HepG2 (cell line): ENCODE results near the gene PCYT2. TPM values are rescaled to one million over a fixed set of nuclear protein-coding genes. Genes with fewer than 3 reads are reported as not detected.

Source experiments
- E2F5 ChIP-seq: sonication (generic); formaldehyde crosslinking; conservative IDR thresholded peaks from 2 replicates; pipeline ENCODE4 v1.4.0; 2020; ENCODE audit warnings: missing genetic modification reagents
- SMARCC2 ChIP-seq: fragments of 450-650 bp; IDR thresholded peaks from 2 replicates; pipeline ENCODE4 v1.6.1; 2017; ENCODE audit warnings: antibody characterized with exemption, mild to moderate bottlenecking
- ZNF10 ChIP-seq: sonication (generic); formaldehyde crosslinking; IDR thresholded peaks from 2 replicates; pipeline ENCODE4 v1.4.0; 2020; ENCODE audit warnings: mild to moderate bottlenecking, low read depth, missing genetic modification reagents, borderline replicate concordance
- ZNF343 ChIP-seq: sonication (generic); formaldehyde crosslinking; IDR thresholded peaks from 2 replicates; pipeline ENCODE4 v1.4.0; 2020; ENCODE audit warnings: mild to moderate bottlenecking, missing genetic modification reagents
- ZNF432 ChIP-seq: sonication (generic); formaldehyde crosslinking; IDR thresholded peaks from 2 replicates; pipeline ENCODE4 v1.5.0; 2020; ENCODE audit warnings: missing genetic modification reagents, mild to moderate bottlenecking, borderline replicate concordance
- ZNF530 ChIP-seq: sonication (generic); formaldehyde crosslinking; IDR thresholded peaks from 2 replicates; pipeline ENCODE4 v1.5.0; 2020; ENCODE audit warnings: low read depth, mild to moderate bottlenecking, missing genetic modification reagents
- polyA plus RNA-seq, 8 experiments: library from polyadenylated mRNA; depleted of rRNA in 3 of 8; stranded (reverse) in 7 of 8; unstranded in 1 of 8; fragments of >200 nt; fragmentation: Illumina TruSeq in 4 of 8; extraction: Trizol in 4 of 8; gene quantifications; 2 replicates each; pipeline versions ENCODE4 v1.2.1 to v1.2.3, GENCODE V29; 2011 to 2016; ENCODE audit warnings: low read depth in 4 of 8, missing spikeins in 1 of 8, mixed read lengths in 1 of 8; ENCODE audit not compliant: insufficient read depth in 1 of 8
- total RNA-seq, 5 experiments: library from RNA; depleted of rRNA; stranded (reverse); fragments of >200 nt; fragmentation: Illumina TruSeq; extraction: Trizol; gene quantifications; 2 replicates each; pipeline ENCODE4 v1.2.3, GENCODE V29; 2016; ENCODE audit warnings: low read depth in 1 of 5
- TF ChIP-seq, protein P1 (sequence below): sonication (generic); formaldehyde crosslinking; IDR thresholded peaks from 2 replicates; pipeline ENCODE4 v1.4.0; 2020; ENCODE audit warnings: missing genetic modification reagents
- TF ChIP-seq, protein P2 (sequence below): sonication (generic); formaldehyde crosslinking; IDR thresholded peaks from 2 replicates; pipeline ENCODE4 v1.4.0; 2020; ENCODE audit warnings: missing genetic modification reagents
- TF ChIP-seq, protein P3 (sequence below): sonication (generic); formaldehyde crosslinking; IDR thresholded peaks from 2 replicates; pipeline ENCODE4 v1.5.1; 2020; ENCODE audit warnings: mild to moderate bottlenecking, missing genetic modification reagents

The PCYT2 gene
- total and polyA plus RNA-seq, 2 of the 13 experiments (the other 11 are each of a cell fraction or from before 2014, with no cell fraction given), result 147 to 297 TPM

DNA sequence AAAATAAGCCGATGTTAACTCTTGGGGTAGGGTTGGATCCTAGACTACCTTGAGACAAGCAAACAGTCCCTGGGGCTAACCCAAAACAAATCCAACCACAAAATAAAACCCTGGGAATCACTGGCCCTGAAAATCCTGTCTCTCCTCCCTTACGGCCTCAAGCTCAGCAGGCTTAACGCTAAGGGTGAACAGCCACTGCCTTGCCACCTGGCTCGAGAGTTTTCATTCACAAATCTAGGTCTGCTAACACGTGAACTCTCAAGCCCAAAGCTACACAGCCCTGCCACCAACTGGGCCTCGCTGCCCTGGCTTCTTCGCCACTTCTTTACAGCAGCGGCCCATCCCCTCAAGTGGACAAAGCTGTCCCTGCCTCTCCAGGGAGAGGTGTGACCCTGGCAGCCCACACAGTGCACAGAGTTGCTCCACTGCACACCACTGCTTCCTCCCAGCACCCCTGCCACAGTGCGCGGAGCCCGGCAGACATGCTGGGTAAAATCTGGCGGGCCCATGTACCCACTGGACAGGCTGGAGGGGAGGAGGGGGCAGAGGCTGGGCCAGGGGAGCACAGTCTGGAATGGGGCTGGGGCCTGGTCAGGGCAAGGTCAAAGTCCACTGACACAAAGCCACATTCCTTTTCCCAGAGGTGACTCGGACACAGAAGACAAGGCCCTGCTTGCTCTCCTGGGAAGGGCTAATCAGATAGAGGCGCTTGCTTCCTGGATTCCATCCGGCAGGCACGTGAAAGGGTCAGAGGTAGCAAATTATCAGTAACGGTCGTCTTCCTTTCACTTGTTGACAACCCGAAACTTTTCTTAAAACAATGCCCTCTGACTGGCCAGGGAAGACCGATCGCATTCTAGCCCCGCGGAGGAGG lies 996 bp downstream of the PCYT2 start (continued):
- TF ChIP-seq, protein P1, sequence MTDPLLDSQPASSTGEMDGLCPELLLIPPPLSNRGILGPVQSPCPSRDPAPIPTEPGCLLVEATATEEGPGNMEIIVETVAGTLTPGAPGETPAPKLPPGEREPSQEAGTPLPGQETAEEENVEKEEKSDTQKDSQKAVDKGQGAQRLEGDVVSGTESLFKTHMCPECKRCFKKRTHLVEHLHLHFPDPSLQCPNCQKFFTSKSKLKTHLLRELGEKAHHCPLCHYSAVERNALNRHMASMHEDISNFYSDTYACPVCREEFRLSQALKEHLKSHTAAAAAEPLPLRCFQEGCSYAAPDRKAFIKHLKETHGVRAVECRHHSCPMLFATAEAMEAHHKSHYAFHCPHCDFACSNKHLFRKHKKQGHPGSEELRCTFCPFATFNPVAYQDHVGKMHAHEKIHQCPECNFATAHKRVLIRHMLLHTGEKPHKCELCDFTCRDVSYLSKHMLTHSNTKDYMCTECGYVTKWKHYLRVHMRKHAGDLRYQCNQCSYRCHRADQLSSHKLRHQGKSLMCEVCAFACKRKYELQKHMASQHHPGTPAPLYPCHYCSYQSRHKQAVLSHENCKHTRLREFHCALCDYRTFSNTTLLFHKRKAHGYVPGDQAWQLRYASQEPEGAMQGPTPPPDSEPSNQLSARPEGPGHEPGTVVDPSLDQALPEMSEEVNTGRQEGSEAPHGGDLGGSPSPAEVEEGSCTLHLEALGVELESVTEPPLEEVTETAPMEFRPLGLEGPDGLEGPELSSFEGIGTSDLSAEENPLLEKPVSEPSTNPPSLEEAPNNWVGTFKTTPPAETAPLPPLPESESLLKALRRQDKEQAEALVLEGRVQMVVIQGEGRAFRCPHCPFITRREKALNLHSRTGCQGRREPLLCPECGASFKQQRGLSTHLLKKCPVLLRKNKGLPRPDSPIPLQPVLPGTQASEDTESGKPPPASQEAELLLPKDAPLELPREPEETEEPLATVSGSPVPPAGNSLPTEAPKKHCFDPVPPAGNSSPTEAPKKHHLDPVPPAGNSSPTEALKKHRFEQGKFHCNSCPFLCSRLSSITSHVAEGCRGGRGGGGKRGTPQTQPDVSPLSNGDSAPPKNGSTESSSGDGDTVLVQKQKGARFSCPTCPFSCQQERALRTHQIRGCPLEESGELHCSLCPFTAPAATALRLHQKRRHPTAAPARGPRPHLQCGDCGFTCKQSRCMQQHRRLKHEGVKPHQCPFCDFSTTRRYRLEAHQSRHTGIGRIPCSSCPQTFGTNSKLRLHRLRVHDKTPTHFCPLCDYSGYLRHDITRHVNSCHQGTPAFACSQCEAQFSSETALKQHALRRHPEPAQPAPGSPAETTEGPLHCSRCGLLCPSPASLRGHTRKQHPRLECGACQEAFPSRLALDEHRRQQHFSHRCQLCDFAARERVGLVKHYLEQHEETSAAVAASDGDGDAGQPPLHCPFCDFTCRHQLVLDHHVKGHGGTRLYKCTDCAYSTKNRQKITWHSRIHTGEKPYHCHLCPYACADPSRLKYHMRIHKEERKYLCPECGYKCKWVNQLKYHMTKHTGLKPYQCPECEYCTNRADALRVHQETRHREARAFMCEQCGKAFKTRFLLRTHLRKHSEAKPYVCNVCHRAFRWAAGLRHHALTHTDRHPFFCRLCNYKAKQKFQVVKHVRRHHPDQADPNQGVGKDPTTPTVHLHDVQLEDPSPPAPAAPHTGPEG, result peak; percentile 82
- TF ChIP-seq SMARCC2 (no peak), ZNF530 (CRISPR knock-in tag) (no peak), E2F5 (0 out of 2 replicates have a peak, but pooled peaks have one; percentile 21), ZNF432 (CRISPR knock-in tag) (no peak), ZNF10 (no peak), ZNF343 (CRISPR knock-in tag) (peak; percentile 67; the same call in 1 of the 2 replicates)
- TF ChIP-seq, protein P2, sequence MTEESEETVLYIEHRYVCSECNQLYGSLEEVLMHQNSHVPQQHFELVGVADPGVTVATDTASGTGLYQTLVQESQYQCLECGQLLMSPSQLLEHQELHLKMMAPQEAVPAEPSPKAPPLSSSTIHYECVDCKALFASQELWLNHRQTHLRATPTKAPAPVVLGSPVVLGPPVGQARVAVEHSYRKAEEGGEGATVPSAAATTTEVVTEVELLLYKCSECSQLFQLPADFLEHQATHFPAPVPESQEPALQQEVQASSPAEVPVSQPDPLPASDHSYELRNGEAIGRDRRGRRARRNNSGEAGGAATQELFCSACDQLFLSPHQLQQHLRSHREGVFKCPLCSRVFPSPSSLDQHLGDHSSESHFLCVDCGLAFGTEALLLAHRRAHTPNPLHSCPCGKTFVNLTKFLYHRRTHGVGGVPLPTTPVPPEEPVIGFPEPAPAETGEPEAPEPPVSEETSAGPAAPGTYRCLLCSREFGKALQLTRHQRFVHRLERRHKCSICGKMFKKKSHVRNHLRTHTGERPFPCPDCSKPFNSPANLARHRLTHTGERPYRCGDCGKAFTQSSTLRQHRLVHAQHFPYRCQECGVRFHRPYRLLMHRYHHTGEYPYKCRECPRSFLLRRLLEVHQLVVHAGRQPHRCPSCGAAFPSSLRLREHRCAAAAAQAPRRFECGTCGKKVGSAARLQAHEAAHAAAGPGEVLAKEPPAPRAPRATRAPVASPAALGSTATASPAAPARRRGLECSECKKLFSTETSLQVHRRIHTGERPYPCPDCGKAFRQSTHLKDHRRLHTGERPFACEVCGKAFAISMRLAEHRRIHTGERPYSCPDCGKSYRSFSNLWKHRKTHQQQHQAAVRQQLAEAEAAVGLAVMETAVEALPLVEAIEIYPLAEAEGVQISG (CRISPR knock-in tag), result peak; percentile 87
- TF ChIP-seq, protein P3, sequence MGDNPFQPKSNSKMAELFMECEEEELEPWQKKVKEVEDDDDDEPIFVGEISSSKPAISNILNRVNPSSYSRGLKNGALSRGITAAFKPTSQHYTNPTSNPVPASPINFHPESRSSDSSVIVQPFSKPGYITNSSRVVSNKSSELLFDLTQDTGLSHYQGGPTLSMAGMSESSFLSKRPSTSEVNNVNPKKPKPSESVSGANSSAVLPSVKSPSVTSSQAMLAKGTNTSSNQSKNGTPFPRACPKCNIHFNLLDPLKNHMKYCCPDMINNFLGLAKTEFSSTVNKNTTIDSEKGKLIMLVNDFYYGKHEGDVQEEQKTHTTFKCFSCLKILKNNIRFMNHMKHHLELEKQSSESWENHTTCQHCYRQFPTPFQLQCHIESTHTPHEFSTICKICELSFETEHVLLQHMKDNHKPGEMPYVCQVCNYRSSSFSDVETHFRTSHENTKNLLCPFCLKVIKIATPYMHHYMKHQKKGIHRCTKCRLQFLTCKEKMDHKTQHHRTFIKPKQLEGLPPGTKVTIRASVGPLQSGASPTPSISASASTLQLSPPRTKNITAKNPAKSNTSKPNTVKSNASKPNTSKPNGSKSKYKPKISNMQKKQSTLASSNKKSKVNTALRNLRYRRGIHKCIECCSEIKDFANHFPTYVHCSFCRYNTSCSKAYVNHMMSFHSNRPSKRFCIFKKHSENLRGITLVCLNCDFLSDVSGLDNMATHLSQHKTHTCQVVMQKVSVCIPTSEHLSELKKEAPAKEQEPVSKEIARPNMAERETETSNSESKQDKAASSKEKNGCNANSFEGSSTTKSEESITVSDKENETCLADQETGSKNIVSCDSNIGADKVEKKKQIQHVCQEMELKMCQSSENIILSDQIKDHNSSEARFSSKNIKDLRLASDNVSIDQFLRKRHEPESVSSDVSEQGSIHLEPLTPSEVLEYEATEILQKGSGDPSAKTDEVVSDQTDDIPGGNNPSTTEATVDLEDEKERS (CRISPR knock-in tag), result 0 out of 2 replicates have a peak, but pooled peaks have one; percentile 55
